Inflammatory macrophage treated with lipopolysaccharide for 4 hours (primary cell): Measurements from ENCODE around the gene PTPRN.
"Not testable (repeated sequence)": the region's sequence is repeated elsewhere in the genome, so short reads cannot be mapped to it uniquely, and the experiment has no call there.

ENCODE experiments used
- DNase-seq: peaks from one replicate; pipeline ENCODE4 v3.0.0-alpha.2; 2020

Gene PTPRN

GRCh38 chr2:219306047-219306446 lies 3.2 kb downstream of the PTPRN start:
- no peak for DNase-seq

GRCh38 chr2:219304223-219304622 lies 5.0 kb downstream of the PTPRN start:
- DNase-seq, result no peak

GRCh38 chr2:219302412-219302968 lies 6.7 kb downstream of the PTPRN start:
- DNase-seq, result no peak

GRCh38 chr2:219300022-219300421 lies 9.2 kb downstream of the PTPRN start:
- no peak for DNase-seq

GRCh38 chr2:219299372-219299760 lies 9.8 kb downstream of the PTPRN start:
- DNase-seq, result no peak

- DNase-seq, result peak; percentile 76
Observed at GRCh38 chr2:219298759-219299371, 10.3 kb downstream of the PTPRN start.

- DNase-seq, result no peak
Observed at GRCh38 chr2:219297766-219298456, 11.3 kb downstream of the PTPRN start.

- no peak for DNase-seq
Observed at GRCh38 chr2:219296631-219297391, 12.4 kb downstream of the PTPRN start.

- no peak for DNase-seq
Observed at GRCh38 chr2:219296142-219296541, 13.1 kb downstream of the PTPRN start.

GRCh38 chr2:219294356-219295351 lies 14.5 kb downstream of the PTPRN start:
- DNase-seq, result peak; percentile 74

GRCh38 chr2:219293736-219294231 lies 15.4 kb downstream of the PTPRN start:
- no peak for DNase-seq

GRCh38 chr2:219292616-219293015 lies 16.6 kb downstream of the PTPRN start:
- DNase-seq, result no peak

GRCh38 chr2:219291910-219292490 lies 17.2 kb downstream of the PTPRN start:
- DNase-seq, result no peak

- no peak for DNase-seq
Observed at GRCh38 chr2:219291394-219291793, 17.8 kb downstream of the PTPRN start.

- no peak for DNase-seq
Observed at GRCh38 chr2:219290381-219291171, 18.6 kb downstream of the PTPRN start.

GRCh38 chr2:219289537-219290361 lies 19.5 kb downstream of the PTPRN start:
- no peak for DNase-seq

- no peak for DNase-seq
Observed at GRCh38 chr2:219289195-219289536, 20.0 kb downstream of the PTPRN start.

- DNase-seq, result no peak
Observed at GRCh38 chr2:219287580-219288265, 21.5 kb downstream of the PTPRN start.

- DNase-seq, result not testable (repeated sequence)
Observed at GRCh38 chr2:219287116-219287440, 22.1 kb downstream of the PTPRN start.
